ENCODE data around the gene BCL10. TPM values are rescaled to one million over a fixed set of nuclear protein-coding genes. Genes with fewer than 3 reads are reported as not detected.

The BCL10 gene
- total RNA-seq, 1 donor from 2014 or later, result 27.2 TPM

GRCh38 chr1:85297855-85298629 lies 21.6 kb upstream of the BCL10 start:
- no peaks in the 10 kb centered on the region for H3K36me3 Mint-ChIP-seq
- H3K27ac Mint-ChIP-seq, result peak overlapping the region; percentile 63
- no peak for DNase-seq (ENCODE audit: low spot score in 2 of 2, unreplicated experiment in 2 of 2)
- H3K4me1 Mint-ChIP-seq, result peaks cover 15% of the 10 kb centered on the region
- TF ChIP-seq CTCF (IDR thresholded peaks at IDR 0.05; ENCODE audit: unreplicated experiment), result no peak
- H3K9me3 Mint-ChIP-seq, result no peaks in the 10 kb centered on the region
- peak overlapping the region; percentile 9 for H3K4me3 Mint-ChIP-seq
- H3K27me3 Mint-ChIP-seq (ENCODE audit: low read depth), result no peaks in the 10 kb centered on the region

GRCh38 chr1:85297538-85297854 lies 21.1 kb upstream of the BCL10 start:
- peak overlapping the region; percentile 9 for H3K4me3 Mint-ChIP-seq
- no peaks in the 10 kb centered on the region for H3K36me3 Mint-ChIP-seq
- H3K9me3 Mint-ChIP-seq, result no peaks in the 10 kb centered on the region
- DNase-seq (ENCODE audit: low spot score in 2 of 2, unreplicated experiment in 2 of 2), result no peak
- peaks cover 15% of the 10 kb centered on the region for H3K4me1 Mint-ChIP-seq
- H3K27me3 Mint-ChIP-seq (ENCODE audit: low read depth), result no peaks in the 10 kb centered on the region
- peak overlapping the region; percentile 63 for H3K27ac Mint-ChIP-seq
- no peak for TF ChIP-seq CTCF (IDR thresholded peaks at IDR 0.05; ENCODE audit: unreplicated experiment)

GRCh38 chr1:85296980-85297379 lies 20.5 kb upstream of the BCL10 start:
- Mint-ChIP-seq H3K27me3 (ENCODE audit: low read depth) (no peaks in the 10 kb centered on the region), H3K36me3 (no peaks in the 10 kb centered on the region), H3K4me3 (no peak overlapping the region), H3K9me3 (no peaks in the 10 kb centered on the region), H3K4me1 (peaks cover 15% of the 10 kb centered on the region), H3K27ac (no peak overlapping the region)
- TF ChIP-seq CTCF (IDR thresholded peaks at IDR 0.05; ENCODE audit: unreplicated experiment), result no peak
- DNase-seq (ENCODE audit: low spot score in 2 of 2, unreplicated experiment in 2 of 2), result no peak

GRCh38 chr1:85295654-85296053 lies 19.2 kb upstream of the BCL10 start:
- Mint-ChIP-seq H3K27me3 (ENCODE audit: low read depth) (no peaks in the 10 kb centered on the region), H3K4me3 (no peak overlapping the region), H3K27ac (no peak overlapping the region), H3K4me1 (peaks cover 15% of the 10 kb centered on the region), H3K36me3 (no peaks in the 10 kb centered on the region), H3K9me3 (no peaks in the 10 kb centered on the region)
- no peak for DNase-seq (ENCODE audit: low spot score in 2 of 2, unreplicated experiment in 2 of 2)
- TF ChIP-seq CTCF (IDR thresholded peaks at IDR 0.05; ENCODE audit: unreplicated experiment), result no peak

- no peak for DNase-seq (ENCODE audit: low spot score in 2 of 2, unreplicated experiment in 2 of 2)
- TF ChIP-seq CTCF (IDR thresholded peaks at IDR 0.05; ENCODE audit: unreplicated experiment), result no peak
- Mint-ChIP-seq H3K27me3 (ENCODE audit: low read depth) (no peaks in the 10 kb centered on the region), H3K36me3 (no peaks in the 10 kb centered on the region), H3K4me1 (peaks cover 15% of the 10 kb centered on the region), H3K4me3 (no peak overlapping the region), H3K9me3 (no peaks in the 10 kb centered on the region), H3K27ac (no peak overlapping the region)
Observed at GRCh38 chr1:85295006-85295431, 18.6 kb upstream of the BCL10 start.

All from mesothelial cell of epicardium (in vitro differentiated cells).